PFSK-1 (cell line): ENCODE data around the gene SAMD4A.

Experiments used
- FOXP2 ChIP-seq: optimal IDR thresholded peaks from 2 replicates; pipeline ENCODE3; 2011; ENCODE audit warnings: borderline replicate concordance, control low read depth, inconsistent platforms; ENCODE audit not compliant: insufficient read depth; ENCODE audit errors: extremely low read length, extremely low read depth
- POLR2AphosphoS5 ChIP-seq: IDR thresholded peaks from 2 replicates; pipeline ENCODE4 v1.6.1; 2012; ENCODE audit warnings: low read depth, mild to moderate bottlenecking, control low read depth, low read length, moderate library complexity
- REST ChIP-seq, 2 experiments: IDR thresholded peaks; 2 replicates each; pipeline versions ENCODE4 v1.6.1 to v1.8.0; 2011 to 2012; ENCODE audit warnings: low read depth in 2 of 2, low read length in 2 of 2, control low read depth in 1 of 2, inconsistent platforms in 1 of 2, mild to moderate bottlenecking in 1 of 2, moderate library complexity in 1 of 2; ENCODE audit not compliant: insufficient read depth in 1 of 2
- SIN3A ChIP-seq: IDR thresholded peaks from 2 replicates; pipeline ENCODE4 v1.6.1; 2012; ENCODE audit warnings: mild to moderate bottlenecking, low read length, moderate library complexity, borderline replicate concordance; ENCODE audit not compliant: insufficient read depth
- TAF1 ChIP-seq: IDR thresholded peaks from 2 replicates; pipeline ENCODE4 v1.6.1; 2012; ENCODE audit warnings: low read length, control low read depth, borderline replicate concordance; ENCODE audit not compliant: insufficient read depth

SAMD4A gene

GRCh38 chr14:54622192-54622958 is 55.4 kb downstream of the SAMD4A start:
- TF ChIP-seq TAF1: no peak
- TF ChIP-seq POLR2AphosphoS5: no peak
- TF ChIP-seq REST (IDR thresholded peaks at IDR 0.05; ENCODE audit: insufficient read depth in 1 of 2, low read depth in 2 of 2, low read length in 2 of 2): no peak
- no peak for TF ChIP-seq SIN3A
- TF ChIP-seq FOXP2: no peak

- TF ChIP-seq SIN3A: no peak
- no peak for TF ChIP-seq POLR2AphosphoS5
- TF ChIP-seq REST (IDR thresholded peaks at IDR 0.05; ENCODE audit: insufficient read depth in 1 of 2, low read depth in 2 of 2, low read length in 2 of 2): no peak
- no peak for TF ChIP-seq TAF1
- no peak for TF ChIP-seq FOXP2
These were observed 56.5 kb downstream of the SAMD4A start for GRCh38 chr14:54623279-54624004.

GRCh38 chr14:54625112-54625511 is 58.2 kb downstream of the SAMD4A start:
- TF ChIP-seq REST (IDR thresholded peaks at IDR 0.05; ENCODE audit: insufficient read depth in 1 of 2, low read depth in 2 of 2, low read length in 2 of 2): no peak
- TF ChIP-seq POLR2AphosphoS5: no peak
- no peak for TF ChIP-seq TAF1
- no peak for TF ChIP-seq SIN3A
- no peak for TF ChIP-seq FOXP2

GRCh38 chr14:54627219-54627539 is 60.3 kb downstream of the SAMD4A start:
- no peak for TF ChIP-seq FOXP2
- no peak for TF ChIP-seq REST (IDR thresholded peaks at IDR 0.05; ENCODE audit: insufficient read depth in 1 of 2, low read depth in 2 of 2, low read length in 2 of 2)
- no peak for TF ChIP-seq SIN3A
- TF ChIP-seq TAF1: no peak
- no peak for TF ChIP-seq POLR2AphosphoS5
